ENCODE results near the gene SLC17A5.
"Not testable (repeated sequence)": the region's sequence is repeated elsewhere in the genome, so short reads cannot be mapped to it uniquely, and the experiment has no call there.

DNA sequence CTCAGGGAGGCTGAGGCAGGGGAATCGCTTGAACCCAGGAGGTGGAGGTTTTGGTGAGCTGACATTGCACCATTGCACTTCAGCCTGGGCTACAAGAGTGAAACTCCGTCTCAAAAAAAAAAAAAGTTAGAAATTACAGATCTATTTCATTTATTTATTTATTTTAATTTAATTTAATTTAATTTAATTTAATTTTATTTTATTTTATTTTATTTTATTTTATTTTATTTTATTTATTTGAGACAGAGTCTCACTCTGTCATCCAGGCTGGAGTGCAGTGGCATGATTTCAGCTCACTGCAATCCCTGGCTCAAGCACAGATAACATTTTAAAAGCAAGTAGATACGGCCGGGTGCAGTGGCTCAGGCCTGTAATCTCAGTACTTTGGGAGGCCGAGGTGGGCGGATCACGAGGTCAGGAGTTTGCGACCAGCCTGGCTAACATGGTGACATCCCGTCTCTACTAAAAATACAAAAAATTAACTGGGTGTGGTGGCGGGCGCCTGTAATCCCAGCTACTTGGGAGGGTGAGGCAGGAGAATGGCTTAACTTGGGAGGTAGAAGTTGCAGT, 98.3 kb downstream of the SLC17A5 start:
- TF ChIP-seq, protein P1, sequence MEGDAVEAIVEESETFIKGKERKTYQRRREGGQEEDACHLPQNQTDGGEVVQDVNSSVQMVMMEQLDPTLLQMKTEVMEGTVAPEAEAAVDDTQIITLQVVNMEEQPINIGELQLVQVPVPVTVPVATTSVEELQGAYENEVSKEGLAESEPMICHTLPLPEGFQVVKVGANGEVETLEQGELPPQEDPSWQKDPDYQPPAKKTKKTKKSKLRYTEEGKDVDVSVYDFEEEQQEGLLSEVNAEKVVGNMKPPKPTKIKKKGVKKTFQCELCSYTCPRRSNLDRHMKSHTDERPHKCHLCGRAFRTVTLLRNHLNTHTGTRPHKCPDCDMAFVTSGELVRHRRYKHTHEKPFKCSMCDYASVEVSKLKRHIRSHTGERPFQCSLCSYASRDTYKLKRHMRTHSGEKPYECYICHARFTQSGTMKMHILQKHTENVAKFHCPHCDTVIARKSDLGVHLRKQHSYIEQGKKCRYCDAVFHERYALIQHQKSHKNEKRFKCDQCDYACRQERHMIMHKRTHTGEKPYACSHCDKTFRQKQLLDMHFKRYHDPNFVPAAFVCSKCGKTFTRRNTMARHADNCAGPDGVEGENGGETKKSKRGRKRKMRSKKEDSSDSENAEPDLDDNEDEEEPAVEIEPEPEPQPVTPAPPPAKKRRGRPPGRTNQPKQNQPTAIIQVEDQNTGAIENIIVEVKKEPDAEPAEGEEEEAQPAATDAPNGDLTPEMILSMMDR (IDR thresholded peaks at IDR 0.05; ENCODE audit: low read depth, low read length), result not testable (repeated sequence)
- TF ChIP-seq EZH2phosphoT487 (IDR thresholded peaks at IDR 0.05; ENCODE audit: low read depth), result not testable (repeated sequence)
